Measurements from ENCODE around the gene ACAA2.
A peak's percentile ranks its signal among the peaks of the same experiment; 100 is the strongest.
"Not testable (repeated sequence)": the region's sequence is repeated elsewhere in the genome, so short reads cannot be mapped to it uniquely, and the experiment has no call there.

The ACAA2 gene

GRCh38 chr18:49843778-49844625 is 30.7 kb upstream of the ACAA2 start:
- DNase-seq, result no peak

- DNase-seq, result no peak
These were observed 29.8 kb upstream of the ACAA2 start for GRCh38 chr18:49843131-49843530.

GRCh38 chr18:49842656-49843055 is 29.3 kb upstream of the ACAA2 start:
- DNase-seq, result no peak

GRCh38 chr18:49841236-49842217 is 28.2 kb upstream of the ACAA2 start:
- no peak for DNase-seq

- DNase-seq, result no peak
These were observed 25.7 kb upstream of the ACAA2 start for GRCh38 chr18:49839012-49839411.

- DNase-seq, result no peak
These were observed 25.0 kb upstream of the ACAA2 start for GRCh38 chr18:49838381-49838780.

- DNase-seq, result no peak
These were observed 24.6 kb upstream of the ACAA2 start for GRCh38 chr18:49837889-49838288.

GRCh38 chr18:49837316-49837835 is 24.0 kb upstream of the ACAA2 start:
- DNase-seq, result not testable (repeated sequence)

GRCh38 chr18:49835405-49835804 is 22.1 kb upstream of the ACAA2 start:
- no peak for DNase-seq

GRCh38 chr18:49834258-49834657 is 20.9 kb upstream of the ACAA2 start:
- DNase-seq, result no peak

GRCh38 chr18:49833814-49834213 is 20.5 kb upstream of the ACAA2 start:
- no peak for DNase-seq

GRCh38 chr18:49832221-49832647 is 18.9 kb upstream of the ACAA2 start:
- no peak for DNase-seq

GRCh38 chr18:49827996-49828395 is 14.7 kb upstream of the ACAA2 start:
- no peak for DNase-seq

GRCh38 chr18:49819823-49820671 is 6.7 kb upstream of the ACAA2 start:
- peak; percentile 16 for DNase-seq

- DNase-seq, result no peak
These were observed 5.8 kb upstream of the ACAA2 start for GRCh38 chr18:49819071-49819662.

- DNase-seq, result no peak
These were observed 4.6 kb upstream of the ACAA2 start for GRCh38 chr18:49817947-49818346.

- DNase-seq, result no peak
These were observed 2.6 kb upstream of the ACAA2 start for GRCh38 chr18:49815927-49816326.

GRCh38 chr18:49814147-49814499 is 790 bp upstream of the ACAA2 start:
- DNase-seq, result peak; percentile 53

GRCh38 chr18:49813069-49813318 is 339 bp downstream of the ACAA2 start:
- DNase-seq, result no peak

GRCh38 chr18:49812286-49813068 is 856 bp downstream of the ACAA2 start:
- DNase-seq, result no peak

- DNase-seq, result no peak
These were observed 2.0 kb downstream of the ACAA2 start for GRCh38 chr18:49811151-49811938.

All from activated effector memory CD4-positive, alpha-beta T cell treated with Interleukin-2 at 50 U/mL for 16 hours (primary cell).